Skeletal muscle satellite cell (primary cell): ENCODE data around the gene YY1.
"Not testable (repeated sequence)": the region's sequence is repeated elsewhere in the genome, so short reads cannot be mapped to it uniquely, and the experiment has no call there.

ENCODE experiments used
- H3K27me3 ChIP-seq: 2 replicates; pipeline ENCODE4 v1.7.0; 2013; ENCODE audit warnings: low read length; ENCODE audit not compliant: control insufficient read depth, insufficient read depth
- H3K36me3 ChIP-seq: 2 replicates; pipeline ENCODE4 v1.7.0; 2013; ENCODE audit warnings: mild to moderate bottlenecking, control low read depth, low read length; ENCODE audit not compliant: insufficient read depth
- H3K4me1 ChIP-seq: 2 replicates; pipeline ENCODE4 v1.7.0; 2013; ENCODE audit warnings: low read length; ENCODE audit not compliant: control insufficient read depth, insufficient read depth
- H3K4me2 ChIP-seq: 2 replicates; pipeline ENCODE4 v1.7.0; 2013; ENCODE audit warnings: mild to moderate bottlenecking, low read length
- H3K4me3 ChIP-seq: 2 replicates; pipeline ENCODE4 v1.7.0; 2013; ENCODE audit warnings: low read length
- H3K9ac ChIP-seq: 2 replicates; pipeline ENCODE4 v1.7.0; 2013; ENCODE audit warnings: mild to moderate bottlenecking, low read depth, low read length, moderate library complexity
- H3K9me3 ChIP-seq: replicated peaks from 2 replicates; pipeline ENCODE4 v1.7.0; 2013; ENCODE audit warnings: mild to moderate bottlenecking, control low read depth, low read length

YY1 gene

GRCh38 chr14:100203146-100203545 lies 35.8 kb upstream of the YY1 start:
- H3K27me3 ChIP-seq = no peaks in the 10 kb centered on the region
- no peaks in the 10 kb centered on the region for H3K9me3 ChIP-seq
- H3K4me1 ChIP-seq = no peaks in the 10 kb centered on the region
- H3K9ac ChIP-seq = no peak overlapping the region
- H3K36me3 ChIP-seq = no peaks in the 10 kb centered on the region
- no peak overlapping the region for H3K4me3 ChIP-seq
- no peak overlapping the region for H3K4me2 ChIP-seq

GRCh38 chr14:100203962-100204834 lies 34.7 kb upstream of the YY1 start:
- Histone ChIP-seq H3K4me3 (no peak overlapping the region), H3K9me3 (no peaks in the 10 kb centered on the region), H3K27me3 (no peaks in the 10 kb centered on the region), H3K9ac (no peak overlapping the region), H3K36me3 (no peaks in the 10 kb centered on the region), H3K4me1 (no peaks in the 10 kb centered on the region), H3K4me2 (no peak overlapping the region)

GRCh38 chr14:100204835-100205167 lies 34.1 kb upstream of the YY1 start:
- H3K4me3 ChIP-seq, H3K4me2 ChIP-seq, H3K36me3 ChIP-seq, H3K9me3 ChIP-seq, H3K9ac ChIP-seq, H3K27me3 ChIP-seq, H3K4me1 ChIP-seq: not testable (repeated sequence)

- not testable (repeated sequence) for H3K36me3 ChIP-seq, H3K9me3 ChIP-seq, H3K4me3 ChIP-seq, H3K4me1 ChIP-seq, H3K27me3 ChIP-seq, H3K4me2 ChIP-seq, H3K9ac ChIP-seq
Measured at GRCh38 chr14:100207588-100207987, 31.4 kb upstream of the YY1 start.

- H3K4me1 ChIP-seq, H3K27me3 ChIP-seq, H3K4me2 ChIP-seq, H3K9me3 ChIP-seq, H3K36me3 ChIP-seq, H3K4me3 ChIP-seq, H3K9ac ChIP-seq: not testable (repeated sequence)
Measured at GRCh38 chr14:100208136-100208535, 30.8 kb upstream of the YY1 start.

GRCh38 chr14:100211366-100211765 lies 27.6 kb upstream of the YY1 start:
- H3K9me3 ChIP-seq = no peaks in the 10 kb centered on the region
- no peak overlapping the region for H3K4me3 ChIP-seq
- no peaks in the 10 kb centered on the region for H3K36me3 ChIP-seq
- H3K4me1 ChIP-seq = peaks cover 13% of the 10 kb centered on the region
- no peak overlapping the region for H3K9ac ChIP-seq
- H3K27me3 ChIP-seq = no peaks in the 10 kb centered on the region
- no peak overlapping the region for H3K4me2 ChIP-seq

- Histone ChIP-seq H3K4me2 (no peak overlapping the region), H3K4me1 (peaks cover 13% of the 10 kb centered on the region)
Measured at GRCh38 chr14:100211893-100212292, 27.1 kb upstream of the YY1 start.

GRCh38 chr14:100212476-100213333 lies 26.2 kb upstream of the YY1 start:
- Histone ChIP-seq H3K36me3 (no peaks in the 10 kb centered on the region), H3K9me3 (no peaks in the 10 kb centered on the region), H3K4me1 (peaks cover 13% of the 10 kb centered on the region), H3K4me3 (no peak overlapping the region), H3K9ac (no peak overlapping the region), H3K4me2 (no peak overlapping the region), H3K27me3 (no peaks in the 10 kb centered on the region)

More at GRCh38 chr14:100211893-100212292, 27.1 kb upstream of the YY1 start:
- Histone ChIP-seq H3K4me3 (no peak overlapping the region), H3K36me3 (no peaks in the 10 kb centered on the region), H3K9me3 (no peaks in the 10 kb centered on the region), H3K27me3 (no peaks in the 10 kb centered on the region), H3K9ac (no peak overlapping the region)

GRCh38 chr14:100213587-100213955 lies 25.4 kb upstream of the YY1 start:
- peaks cover 13% of the 10 kb centered on the region for H3K4me1 ChIP-seq
- H3K9me3 ChIP-seq = no peaks in the 10 kb centered on the region
- H3K4me2 ChIP-seq = peak overlapping the region; percentile 98
- no peaks in the 10 kb centered on the region for H3K36me3 ChIP-seq
- H3K27me3 ChIP-seq = no peaks in the 10 kb centered on the region
- peak overlapping the region; percentile 82 for H3K4me3 ChIP-seq
- H3K9ac ChIP-seq = peak overlapping the region; percentile 91

- H3K4me2 ChIP-seq = peak overlapping the region; percentile 98
- peak overlapping the region; percentile 91 for H3K9ac ChIP-seq
- H3K4me3 ChIP-seq = peak overlapping the region; percentile 82
- peaks cover 13% of the 10 kb centered on the region for H3K4me1 ChIP-seq
- no peaks in the 10 kb centered on the region for H3K9me3 ChIP-seq
- no peaks in the 10 kb centered on the region for H3K27me3 ChIP-seq
- H3K36me3 ChIP-seq = no peaks in the 10 kb centered on the region
Measured at GRCh38 chr14:100213956-100214769, 24.8 kb upstream of the YY1 start.

- Histone ChIP-seq H3K27me3 (no peaks in the 10 kb centered on the region), H3K4me1 (peaks cover 13% of the 10 kb centered on the region), H3K4me2 (peak overlapping the region; percentile 98), H3K9me3 (no peaks in the 10 kb centered on the region), H3K9ac (no peak overlapping the region), H3K4me3 (peak overlapping the region; percentile 82), H3K36me3 (no peaks in the 10 kb centered on the region)
Measured at GRCh38 chr14:100214770-100215083, 24.2 kb upstream of the YY1 start.
